ENCODE results near the gene ALDH1L1. TPM values are rescaled to one million over a fixed set of nuclear protein-coding genes. Genes with fewer than 3 reads are reported as not detected.

The ALDH1L1 gene
- total RNA-seq, 4 donors from 2014 or later = 19.2 to 39.9 (median 25.9) TPM

DNA sequence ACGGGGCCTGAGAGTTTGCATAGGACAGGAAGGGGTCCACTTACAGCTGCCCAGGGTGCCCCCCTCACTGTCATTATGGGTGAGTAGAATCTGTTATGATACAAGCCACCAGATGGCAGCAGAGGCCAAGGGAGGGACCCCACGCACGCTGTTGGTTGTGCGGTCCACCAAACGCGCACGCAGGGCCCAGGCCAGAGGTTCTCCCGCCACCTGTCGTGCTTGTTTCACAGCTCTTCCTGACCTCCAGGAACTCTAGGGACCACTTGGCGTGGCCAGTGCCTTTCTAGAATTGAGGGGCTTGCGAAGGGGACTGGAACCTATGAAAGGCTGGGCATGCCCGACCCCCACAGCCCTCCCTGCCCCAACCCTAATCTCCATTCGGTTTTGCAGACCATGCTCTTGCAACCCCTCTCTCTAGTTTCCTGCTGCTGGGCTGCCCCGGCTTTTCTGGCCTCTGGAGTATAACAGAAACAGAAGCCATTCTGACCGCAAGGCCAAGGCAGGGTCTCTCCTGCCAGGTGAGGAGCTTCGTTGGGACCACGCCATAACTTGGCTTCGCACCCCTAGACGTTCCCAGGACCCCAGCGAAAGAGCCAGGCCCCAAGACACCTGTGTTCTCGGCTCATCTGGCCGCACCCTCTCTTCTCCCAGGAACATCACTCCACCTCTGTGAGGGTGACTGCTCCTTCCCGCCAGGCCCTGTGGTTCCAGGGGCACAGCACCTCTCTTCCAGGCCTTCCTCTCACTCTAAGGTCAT lies 46.0 kb downstream of the ALDH1L1 start:
- peaks cover 0 to 9% (median 0%) of the 10 kb centered on the region in 4 donors for H3K36me3 ChIP-seq
- no peaks in the 10 kb centered on the region for H3K27me3 ChIP-seq
- no peak overlapping the region for H3K27ac ChIP-seq (replicated peaks in 1 of 4)
- WGBS = 65% methylated on average over 14 of the region's 23 CpGs
- H3K4me1 ChIP-seq = peaks cover 0 to 8% (median 6%) of the 10 kb centered on the region in 4 donors
- H3K4me3 ChIP-seq = no peak overlapping the region
- intact Hi-C loops (cut with DNase I) = loop anchor here (5.0 kb wide), 1 partner anchor 78 kb away; no protein-coding TSS in a partner anchor
- H3K9me3 ChIP-seq = no peaks in the 10 kb centered on the region
- peak; percentile 92 for DNase-seq (ENCODE audit: extremely low spot score)
- TF ChIP-seq POLR2AphosphoS5 (IDR thresholded peaks at IDR 0.05) = no peak
- TF ChIP-seq, protein P1, sequence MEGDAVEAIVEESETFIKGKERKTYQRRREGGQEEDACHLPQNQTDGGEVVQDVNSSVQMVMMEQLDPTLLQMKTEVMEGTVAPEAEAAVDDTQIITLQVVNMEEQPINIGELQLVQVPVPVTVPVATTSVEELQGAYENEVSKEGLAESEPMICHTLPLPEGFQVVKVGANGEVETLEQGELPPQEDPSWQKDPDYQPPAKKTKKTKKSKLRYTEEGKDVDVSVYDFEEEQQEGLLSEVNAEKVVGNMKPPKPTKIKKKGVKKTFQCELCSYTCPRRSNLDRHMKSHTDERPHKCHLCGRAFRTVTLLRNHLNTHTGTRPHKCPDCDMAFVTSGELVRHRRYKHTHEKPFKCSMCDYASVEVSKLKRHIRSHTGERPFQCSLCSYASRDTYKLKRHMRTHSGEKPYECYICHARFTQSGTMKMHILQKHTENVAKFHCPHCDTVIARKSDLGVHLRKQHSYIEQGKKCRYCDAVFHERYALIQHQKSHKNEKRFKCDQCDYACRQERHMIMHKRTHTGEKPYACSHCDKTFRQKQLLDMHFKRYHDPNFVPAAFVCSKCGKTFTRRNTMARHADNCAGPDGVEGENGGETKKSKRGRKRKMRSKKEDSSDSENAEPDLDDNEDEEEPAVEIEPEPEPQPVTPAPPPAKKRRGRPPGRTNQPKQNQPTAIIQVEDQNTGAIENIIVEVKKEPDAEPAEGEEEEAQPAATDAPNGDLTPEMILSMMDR (IDR thresholded peaks at IDR 0.05) = peak; percentile 81 to 91 (median 85)

DNA sequence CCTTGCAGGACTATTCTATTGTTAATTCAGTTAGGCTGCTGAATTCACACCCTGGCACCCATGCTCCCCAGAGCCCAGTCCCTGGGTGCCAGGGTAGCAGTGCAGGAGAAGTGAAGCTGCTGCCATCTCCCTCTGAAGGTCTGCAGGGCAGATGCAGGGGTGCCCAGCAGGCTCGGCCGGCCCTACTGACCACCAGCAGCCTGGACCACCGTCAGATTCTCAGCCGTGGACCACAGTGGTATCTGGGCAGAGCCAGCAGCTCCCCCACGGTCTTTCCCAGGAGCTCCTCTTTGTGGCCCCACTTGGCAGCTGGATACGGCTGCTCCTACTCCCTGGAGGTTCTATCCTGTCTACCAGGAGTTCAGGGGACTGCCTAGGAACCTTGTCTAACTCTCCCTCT lies 46.8 kb downstream of the ALDH1L1 start:
- Histone ChIP-seq H3K27ac (replicated peaks in 1 of 4) (no peak overlapping the region), H3K9me3 (no peaks in the 10 kb centered on the region)
- TF ChIP-seq POLR2A (IDR thresholded peaks at IDR 0.05; ENCODE audit: low read depth) = no peak
- TF ChIP-seq POLR2AphosphoS5 (IDR thresholded peaks at IDR 0.05) = no peak
- TF ChIP-seq, protein P1 (IDR thresholded peaks at IDR 0.05) = no peak
- TF ChIP-seq EP300 (IDR thresholded peaks at IDR 0.05) = no peak

DNA sequence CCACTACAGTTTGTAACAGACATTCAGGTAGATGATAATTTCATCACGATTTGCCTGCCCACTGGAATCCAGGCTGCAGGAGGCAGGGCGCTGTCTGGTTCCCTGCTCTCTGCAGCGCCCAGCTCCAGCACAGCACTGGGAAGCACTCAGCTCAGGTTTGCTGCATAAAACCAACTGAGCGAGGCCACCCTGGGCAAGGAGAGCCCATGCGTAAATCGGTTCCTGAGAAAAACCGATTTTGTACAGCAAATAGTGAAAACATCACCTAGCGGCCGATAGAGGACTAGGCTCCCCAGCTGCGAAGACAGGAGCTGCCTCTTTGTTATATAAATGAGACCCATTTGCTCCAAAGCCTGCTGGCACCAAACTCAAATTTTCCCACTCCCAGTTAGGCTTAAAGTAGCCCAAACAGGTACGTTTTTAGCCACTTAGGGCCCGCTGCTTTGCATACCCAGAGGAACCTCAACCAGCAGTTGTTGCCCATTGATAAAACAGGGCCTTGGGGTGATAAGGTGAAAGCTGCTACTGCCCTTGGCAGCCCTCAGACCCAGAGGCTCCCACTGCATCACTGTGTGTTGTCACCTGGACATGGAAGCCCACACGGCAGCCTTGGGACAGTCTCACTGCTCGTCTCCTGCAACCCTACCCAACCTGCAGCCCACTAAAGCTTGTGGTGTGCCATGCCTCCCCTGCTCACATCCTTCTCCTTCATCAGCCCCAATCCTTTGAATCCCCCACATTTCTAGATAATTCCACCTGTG lies 47.5 kb downstream of the ALDH1L1 start:
- peaks cover 0 to 8% (median 7%) of the 10 kb centered on the region in 4 donors for H3K4me1 ChIP-seq
- no peaks in the 10 kb centered on the region for H3K9me3 ChIP-seq
- 68% methylated on average over 13 of the region's 14 CpGs for WGBS
- peaks cover 0 to 12% (median 0%) of the 10 kb centered on the region in 4 donors for H3K36me3 ChIP-seq
- no peak overlapping the region for H3K27ac ChIP-seq (replicated peaks in 1 of 4)
- intact Hi-C loops (cut with DNase I) = loop anchor here (2.0 to 5.0 kb wide), 3 partner anchors 66 to 256 kb away; no protein-coding TSS in a partner anchor
- H3K27me3 ChIP-seq = no peaks in the 10 kb centered on the region
- H3K4me3 ChIP-seq = no peak overlapping the region
- peak; percentile 79 for DNase-seq (ENCODE audit: extremely low spot score)
- TF ChIP-seq, protein P1 (IDR thresholded peaks at IDR 0.05) = no peak
- no peak for TF ChIP-seq EP300 (IDR thresholded peaks at IDR 0.05)
- TF ChIP-seq POLR2AphosphoS5 (IDR thresholded peaks at IDR 0.05) = no peak
- no peak for TF ChIP-seq POLR2A (IDR thresholded peaks at IDR 0.05; ENCODE audit: low read depth)

More for the DNA sequence above, 46.8 kb downstream of the ALDH1L1 start:
- intact Hi-C loops (cut with DNase I) = loop anchor here (2.0 to 5.0 kb wide), 3 partner anchors 65 to 255 kb away; no protein-coding TSS in a partner anchor
- DNase-seq (ENCODE audit: extremely low spot score) = peak; percentile 60
- peaks cover 0 to 8% (median 7%) of the 10 kb centered on the region in 4 donors for H3K4me1 ChIP-seq
- H3K36me3 ChIP-seq = peaks cover 0 to 12% (median 0%) of the 10 kb centered on the region in 4 donors
- H3K4me3 ChIP-seq = no peak overlapping the region
- WGBS = 70% methylated on average over 4 of the region's 6 CpGs
- no peaks in the 10 kb centered on the region for H3K27me3 ChIP-seq

DNA sequence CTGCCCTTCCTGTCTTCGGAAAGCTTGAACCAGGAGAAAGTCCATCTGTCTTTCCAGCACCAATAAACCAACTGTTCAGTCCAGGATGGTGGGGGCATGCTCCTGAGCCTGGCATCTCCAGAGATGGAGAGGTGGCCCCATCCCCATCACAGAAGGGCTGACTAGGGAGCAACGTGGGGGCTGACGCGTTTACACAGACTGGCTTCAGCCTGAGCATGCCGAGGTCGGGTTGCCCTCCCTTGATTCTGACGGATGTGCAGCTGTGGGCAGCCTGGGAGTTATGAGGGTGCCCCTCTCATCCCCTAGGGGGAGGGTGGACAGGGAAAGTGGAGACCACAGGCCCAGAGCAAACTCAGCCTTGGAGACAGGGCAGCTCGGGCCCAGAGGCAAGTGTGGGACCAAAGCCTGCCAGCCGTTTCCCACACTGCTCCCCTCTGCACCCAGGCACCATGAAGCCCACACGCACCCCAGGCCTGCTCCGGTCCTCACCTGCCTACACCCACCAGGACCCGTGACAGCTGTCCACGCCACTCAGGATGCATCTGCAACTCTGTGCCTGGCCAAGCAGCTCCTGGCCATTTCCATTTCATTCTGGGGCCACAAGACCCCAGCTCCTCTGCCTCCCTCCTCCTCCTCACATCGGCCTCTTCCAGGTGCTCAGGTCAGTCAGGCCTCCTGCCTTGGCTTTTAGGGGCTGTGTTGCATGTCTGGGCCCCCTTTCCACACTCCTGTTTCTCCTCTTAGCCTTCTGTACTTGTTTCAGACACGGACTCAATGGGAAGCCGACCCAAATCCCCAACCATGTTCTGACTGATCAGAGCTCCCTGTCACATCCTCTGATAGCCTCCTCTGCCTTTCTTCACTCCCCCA lies 48.3 kb downstream of the ALDH1L1 start:
- peak; percentile 75 for DNase-seq (ENCODE audit: extremely low spot score)
- intact Hi-C loops (cut with DNase I) = loop anchor here (2.0 to 5.0 kb wide), 3 partner anchors 67 to 257 kb away; no protein-coding TSS in a partner anchor
- H3K27me3 ChIP-seq = no peaks in the 10 kb centered on the region
- TF ChIP-seq EP300 (IDR thresholded peaks at IDR 0.05) (no peak), POLR2AphosphoS5 (IDR thresholded peaks at IDR 0.05) (no peak), POLR2A (IDR thresholded peaks at IDR 0.05; ENCODE audit: low read depth) (no peak)
- TF ChIP-seq, protein P1 (IDR thresholded peaks at IDR 0.05) = no peak
- no peaks in the 10 kb centered on the region for H3K9me3 ChIP-seq
- no peak overlapping the region for H3K4me3 ChIP-seq
- peaks cover 0 to 8% (median 7%) of the 10 kb centered on the region in 4 donors for H3K4me1 ChIP-seq
- WGBS = 80% methylated on average over 9 of the region's 16 CpGs
- no peak overlapping the region for H3K27ac ChIP-seq (replicated peaks in 1 of 4)
- H3K36me3 ChIP-seq = peaks cover 0 to 12% (median 0%) of the 10 kb centered on the region in 4 donors
